Measurements from ENCODE around the gene GP5. TPM values are rescaled to one million over a fixed set of nuclear protein-coding genes. Genes with fewer than 3 reads are reported as not detected.

GP5 gene
- total RNA-seq, 1 experiment from 2014 or later: 0.09 TPM

GRCh38 chr3:194446172-194446571, 47.1 kb upstream of the GP5 start:
- DNase-seq (ENCODE audit: low spot score): no peak
- peaks cover 58% of the 10 kb centered on the region for H3K36me3 Mint-ChIP-seq
- no peak overlapping the region for H3K4me3 Mint-ChIP-seq
- TF ChIP-seq CREB1 (CRISPR knock-in tag; IDR thresholded peaks at IDR 0.05) (no peak), TEAD1 (CRISPR knock-in tag; IDR thresholded peaks at IDR 0.05) (no peak), E2F5 (CRISPR knock-in tag; IDR thresholded peaks at IDR 0.05) (no peak), ZNF263 (CRISPR knock-in tag; IDR thresholded peaks at IDR 0.05; ENCODE audit: low read depth) (no peak), ELF4 (CRISPR knock-in tag; IDR thresholded peaks at IDR 0.05; ENCODE audit: low read depth) (no peak), ZNF138 (CRISPR knock-in tag; conservative IDR thresholded peaks at IDR 0.05) (no peak)
- TF ChIP-seq, protein P1, sequence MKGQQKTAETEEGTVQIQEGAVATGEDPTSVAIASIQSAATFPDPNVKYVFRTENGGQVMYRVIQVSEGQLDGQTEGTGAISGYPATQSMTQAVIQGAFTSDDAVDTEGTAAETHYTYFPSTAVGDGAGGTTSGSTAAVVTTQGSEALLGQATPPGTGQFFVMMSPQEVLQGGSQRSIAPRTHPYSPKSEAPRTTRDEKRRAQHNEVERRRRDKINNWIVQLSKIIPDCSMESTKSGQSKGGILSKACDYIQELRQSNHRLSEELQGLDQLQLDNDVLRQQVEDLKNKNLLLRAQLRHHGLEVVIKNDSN (CRISPR knock-in tag; IDR thresholded peaks at IDR 0.05): no peak
- TF ChIP-seq, protein P2, sequence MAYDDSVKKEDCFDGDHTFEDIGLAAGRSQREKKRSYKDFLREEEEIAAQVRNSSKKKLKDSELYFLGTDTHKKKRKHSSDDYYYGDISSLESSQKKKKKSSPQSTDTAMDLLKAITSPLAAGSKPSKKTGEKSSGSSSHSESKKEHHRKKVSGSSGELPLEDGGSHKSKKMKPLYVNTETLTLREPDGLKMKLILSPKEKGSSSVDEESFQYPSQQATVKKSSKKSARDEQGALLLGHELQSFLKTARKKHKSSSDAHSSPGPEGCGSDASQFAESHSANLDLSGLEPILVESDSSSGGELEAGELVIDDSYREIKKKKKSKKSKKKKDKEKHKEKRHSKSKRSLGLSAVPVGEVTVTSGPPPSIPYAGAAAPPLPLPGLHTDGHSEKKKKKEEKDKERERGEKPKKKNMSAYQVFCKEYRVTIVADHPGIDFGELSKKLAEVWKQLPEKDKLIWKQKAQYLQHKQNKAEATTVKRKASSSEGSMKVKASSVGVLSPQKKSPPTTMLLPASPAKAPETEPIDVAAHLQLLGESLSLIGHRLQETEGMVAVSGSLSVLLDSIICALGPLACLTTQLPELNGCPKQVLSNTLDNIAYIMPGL (CRISPR knock-in tag; IDR thresholded peaks at IDR 0.05): no peak
- H3K9me3 Mint-ChIP-seq: no peaks in the 10 kb centered on the region
- H3K27ac Mint-ChIP-seq: no peak overlapping the region
- ChIA-PET POLR2A (no interaction called here), CTCF (interaction anchor here (1.8 kb wide), 1 partner anchor 26 kb away, joined by 8 read pairs; no protein-coding TSS in a partner anchor)
- no peak for ATAC-seq
- no peaks in the 10 kb centered on the region for H3K27me3 Mint-ChIP-seq (ENCODE audit: low read depth)
- no peaks in the 10 kb centered on the region for H3K4me1 Mint-ChIP-seq

DNA sequence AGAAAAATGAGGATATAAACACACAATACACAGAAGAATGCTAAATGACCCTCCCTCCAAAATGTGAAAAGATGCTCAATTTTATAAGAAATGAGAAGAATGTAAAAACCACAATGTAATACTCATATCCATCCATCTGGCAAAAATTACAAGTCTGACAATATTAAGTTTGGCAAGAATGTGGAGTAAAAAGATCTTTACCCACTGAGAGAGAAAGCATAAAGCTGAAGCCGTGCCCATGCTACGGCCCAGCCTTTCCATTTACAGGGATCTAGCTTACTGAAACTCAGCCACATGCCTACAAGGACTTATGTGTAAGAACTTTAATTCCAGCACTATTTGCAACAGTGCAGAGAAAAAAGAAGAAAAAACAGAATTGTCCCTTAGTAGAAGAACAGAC, 44.8 kb upstream of the GP5 start:
- no peak for ATAC-seq
- POLR2A ChIA-PET: no interaction called here

More for the DNA sequence above, 44.8 kb upstream of the GP5 start:
- CTCF ChIA-PET: no interaction called here
- Mint-ChIP-seq H3K36me3 (peaks cover 59% of the 10 kb centered on the region), H3K27ac (no peak overlapping the region), H3K9me3 (no peaks in the 10 kb centered on the region), H3K27me3 (ENCODE audit: low read depth) (no peaks in the 10 kb centered on the region), H3K4me3 (no peak overlapping the region), H3K4me1 (no peaks in the 10 kb centered on the region)
- TF ChIP-seq FOXP1 (CRISPR knock-in tag; IDR thresholded peaks at IDR 0.05; ENCODE audit: borderline replicate concordance) (no peak), ZNF425 (CRISPR knock-in tag; conservative IDR thresholded peaks at IDR 0.05) (no peak), EMX1 (CRISPR knock-in tag; IDR thresholded peaks at IDR 0.05) (no peak), MXD4 (CRISPR knock-in tag; IDR thresholded peaks at IDR 0.05; ENCODE audit: borderline replicate concordance) (no peak), HMGA2 (CRISPR knock-in tag; IDR thresholded peaks at IDR 0.05) (no peak), CDX4 (CRISPR knock-in tag; IDR thresholded peaks at IDR 0.05; ENCODE audit: borderline replicate concordance) (no peak), ZNF219 (CRISPR knock-in tag; IDR thresholded peaks at IDR 0.05; ENCODE audit: borderline replicate concordance) (no peak), TEAD1 (CRISPR knock-in tag; IDR thresholded peaks at IDR 0.05) (no peak), E2F5 (CRISPR knock-in tag; IDR thresholded peaks at IDR 0.05) (no peak), RELA (CRISPR knock-in tag; IDR thresholded peaks at IDR 0.05; ENCODE audit: borderline replicate concordance) (no peak), CBFB (CRISPR knock-in tag; IDR thresholded peaks at IDR 0.05; ENCODE audit: low read depth) (no peak), NR2C2 (CRISPR knock-in tag; IDR thresholded peaks at IDR 0.05) (no peak)
- TF ChIP-seq, protein P3, sequence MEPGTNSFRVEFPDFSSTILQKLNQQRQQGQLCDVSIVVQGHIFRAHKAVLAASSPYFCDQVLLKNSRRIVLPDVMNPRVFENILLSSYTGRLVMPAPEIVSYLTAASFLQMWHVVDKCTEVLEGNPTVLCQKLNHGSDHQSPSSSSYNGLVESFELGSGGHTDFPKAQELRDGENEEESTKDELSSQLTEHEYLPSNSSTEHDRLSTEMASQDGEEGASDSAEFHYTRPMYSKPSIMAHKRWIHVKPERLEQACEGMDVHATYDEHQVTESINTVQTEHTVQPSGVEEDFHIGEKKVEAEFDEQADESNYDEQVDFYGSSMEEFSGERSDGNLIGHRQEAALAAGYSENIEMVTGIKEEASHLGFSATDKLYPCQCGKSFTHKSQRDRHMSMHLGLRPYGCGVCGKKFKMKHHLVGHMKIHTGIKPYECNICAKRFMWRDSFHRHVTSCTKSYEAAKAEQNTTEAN (CRISPR knock-in tag; IDR thresholded peaks at IDR 0.05): no peak
- TF ChIP-seq, protein P4, sequence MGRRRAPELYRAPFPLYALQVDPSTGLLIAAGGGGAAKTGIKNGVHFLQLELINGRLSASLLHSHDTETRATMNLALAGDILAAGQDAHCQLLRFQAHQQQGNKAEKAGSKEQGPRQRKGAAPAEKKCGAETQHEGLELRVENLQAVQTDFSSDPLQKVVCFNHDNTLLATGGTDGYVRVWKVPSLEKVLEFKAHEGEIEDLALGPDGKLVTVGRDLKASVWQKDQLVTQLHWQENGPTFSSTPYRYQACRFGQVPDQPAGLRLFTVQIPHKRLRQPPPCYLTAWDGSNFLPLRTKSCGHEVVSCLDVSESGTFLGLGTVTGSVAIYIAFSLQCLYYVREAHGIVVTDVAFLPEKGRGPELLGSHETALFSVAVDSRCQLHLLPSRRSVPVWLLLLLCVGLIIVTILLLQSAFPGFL (CRISPR knock-in tag; IDR thresholded peaks at IDR 0.05; ENCODE audit: borderline replicate concordance): no peak
- TF ChIP-seq, protein P5, sequence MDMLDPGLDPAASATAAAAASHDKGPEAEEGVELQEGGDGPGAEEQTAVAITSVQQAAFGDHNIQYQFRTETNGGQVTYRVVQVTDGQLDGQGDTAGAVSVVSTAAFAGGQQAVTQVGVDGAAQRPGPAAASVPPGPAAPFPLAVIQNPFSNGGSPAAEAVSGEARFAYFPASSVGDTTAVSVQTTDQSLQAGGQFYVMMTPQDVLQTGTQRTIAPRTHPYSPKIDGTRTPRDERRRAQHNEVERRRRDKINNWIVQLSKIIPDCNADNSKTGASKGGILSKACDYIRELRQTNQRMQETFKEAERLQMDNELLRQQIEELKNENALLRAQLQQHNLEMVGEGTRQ (CRISPR knock-in tag; IDR thresholded peaks at IDR 0.05): no peak
- no peak for DNase-seq (ENCODE audit: low spot score)

Measured in WTC11 (cell line).